Liver (tissue), 9 donors: Measurements from ENCODE around the gene MYO3B. TPM values are rescaled to one million over a fixed set of nuclear protein-coding genes. Genes with fewer than 3 reads are reported as not detected.

ENCODE experiments used
- DNase-seq: peaks from one replicate; pipeline ENCODE4 v3.0.0-alpha.2; 2017; ENCODE audit warnings: low spot score
- H3K27ac ChIP-seq, 2 donors: one replicate each; pipeline ENCODE4 v1.7.0; 2013; ENCODE audit warnings: inconsistent platforms in 2 of 2, low read length in 2 of 2, control low read depth in 1 of 2, low read depth in 1 of 2, mild to moderate bottlenecking in 1 of 2
- H3K27me3 ChIP-seq, 4 donors: one replicate each; pipeline versions ENCODE4 v1.6.1 to v1.7.0; 2013; ENCODE audit warnings: low read length in 3 of 4, inconsistent platforms in 1 of 4, mild to moderate bottlenecking in 1 of 4, moderate library complexity in 1 of 4; ENCODE audit not compliant: control insufficient read depth in 4 of 4, insufficient read depth in 4 of 4
- H3K36me3 ChIP-seq, 4 donors: one replicate each; pipeline versions ENCODE4 v1.6.1 to v1.7.0; 2013; ENCODE audit warnings: low read length in 3 of 4, mild to moderate bottlenecking in 3 of 4, low read depth in 1 of 4, moderate library complexity in 1 of 4; ENCODE audit not compliant: control insufficient read depth in 4 of 4, insufficient read depth in 3 of 4
- H3K4me1 ChIP-seq, 4 donors: one replicate each; pipeline versions ENCODE4 v1.6.1 to v1.7.0; 2013; ENCODE audit warnings: low read length in 3 of 4, mild to moderate bottlenecking in 3 of 4, moderate library complexity in 1 of 4; ENCODE audit not compliant: control insufficient read depth in 4 of 4, insufficient read depth in 4 of 4
- H3K4me3 ChIP-seq, 3 donors: one replicate each; pipeline versions ENCODE4 v1.6.1 to v1.7.0; 2013; ENCODE audit warnings: low read length in 3 of 3, control low read depth in 1 of 3, low read depth in 1 of 3, mild to moderate bottlenecking in 1 of 3
- H3K9ac ChIP-seq, 2 donors: one replicate each; pipeline ENCODE4 v1.7.0; 2013; ENCODE audit warnings: low read length in 2 of 2, mild to moderate bottlenecking in 2 of 2, moderate library complexity in 2 of 2, control low read depth in 1 of 2, low read depth in 1 of 2
- H3K9me3 ChIP-seq, 4 donors: one replicate each; pipeline versions ENCODE4 v1.6.1 to v1.7.0; 2013; ENCODE audit warnings: low read length in 3 of 4; ENCODE audit not compliant: control insufficient read depth in 4 of 4
- EGR1 ChIP-seq, 2 donors: IDR thresholded peaks; 2 replicates each; pipeline ENCODE4 v1.6.1; 2016 to 2018; ENCODE audit warnings: antibody characterized with exemption in 2 of 2, low read depth in 2 of 2
- FOXA1 ChIP-seq: IDR thresholded peaks from 2 replicates; pipeline ENCODE4 v1.6.1; 2016; ENCODE audit warnings: antibody characterized with exemption
- FOXA2 ChIP-seq: IDR thresholded peaks from 2 replicates; pipeline ENCODE4 v1.6.1; 2016; ENCODE audit warnings: antibody characterized with exemption
- GABPA ChIP-seq, 2 donors: IDR thresholded peaks in 1 of 2; conservative IDR thresholded peaks in 1 of 2; 2 replicates each; pipeline ENCODE4 v1.6.1; 2016; ENCODE audit warnings: antibody characterized with exemption in 2 of 2, mild to moderate bottlenecking in 1 of 2, moderate library complexity in 1 of 2
- HNF4A ChIP-seq, 2 donors: conservative IDR thresholded peaks; 2 replicates each; pipeline ENCODE4 v1.6.1; 2016; ENCODE audit warnings: antibody characterized with exemption in 2 of 2, mild to moderate bottlenecking in 2 of 2
- JUND ChIP-seq, 2 donors: IDR thresholded peaks; 2 replicates each; pipeline ENCODE4 v1.6.1; 2016; ENCODE audit warnings: antibody characterized with exemption in 2 of 2
- NR2F2 ChIP-seq: IDR thresholded peaks from 2 replicates; pipeline ENCODE4 v1.6.1; 2016; ENCODE audit warnings: antibody characterized with exemption
- RAD21 ChIP-seq, 2 donors: IDR thresholded peaks; 2 replicates each; pipeline ENCODE4 v1.6.1; 2016; ENCODE audit warnings: antibody characterized with exemption in 2 of 2, mild to moderate bottlenecking in 2 of 2
- RXRA ChIP-seq, 2 donors: IDR thresholded peaks; 2 replicates each; pipeline ENCODE4 v1.6.1; 2017 to 2018; ENCODE audit warnings: antibody characterized with exemption in 2 of 2, mild to moderate bottlenecking in 1 of 2
- SP1 ChIP-seq: IDR thresholded peaks from 2 replicates; pipeline ENCODE4 v1.6.1; 2018; ENCODE audit warnings: antibody characterized with exemption, mild to moderate bottlenecking
- TAF1 ChIP-seq: conservative IDR thresholded peaks from 2 replicates; pipeline ENCODE4 v1.6.1; 2016; ENCODE audit warnings: antibody characterized with exemption, mild to moderate bottlenecking
- YY1 ChIP-seq: IDR thresholded peaks from 2 replicates; pipeline ENCODE4 v1.6.1; 2016; ENCODE audit warnings: antibody characterized with exemption, mild to moderate bottlenecking
- WGBS: extraction: QIAGEN DNeasy Blood & Tissue Kit; methylation state at CpG from one replicate; pipeline ENCODE4 v1.1.7; 2013; 5-methylcytosine and 5-hydroxymethylcytosine counted together
- polyA plus RNA-seq, 2 donors: library from polyadenylated mRNA; stranded (reverse) in 1 of 2; unstranded in 1 of 2; fragments of 200-250 nt in 1 of 2; fragments of >200 nt in 1 of 2; fragmentation: Nextera tagmentation in 1 of 2; extraction: Ambion mirVana in 1 of 2; gene quantifications; one replicate each; pipeline versions ENCODE4 v1.2.1 to v1.2.3, GENCODE V29; 2013 to 2015
- total RNA-seq, 2 donors: library from RNA; depleted of rRNA; stranded (reverse); fragments of >200 nt; gene quantifications; one replicate each; pipeline ENCODE4 v1.2.3, GENCODE V29; 2014
- TF ChIP-seq, protein P1 (sequence below): IDR thresholded peaks from 2 replicates; pipeline ENCODE4 v1.6.1; 2016; ENCODE audit warnings: antibody characterized with exemption, mild to moderate bottlenecking
- TF ChIP-seq, protein P2 (sequence below): IDR thresholded peaks from 2 replicates; pipeline ENCODE4 v1.6.1; 2016; ENCODE audit warnings: antibody characterized with exemption
- TF ChIP-seq, protein P3 (sequence below): IDR thresholded peaks from 2 replicates; pipeline ENCODE4 v1.6.1; 2016; ENCODE audit warnings: antibody characterized with exemption
- TF ChIP-seq, protein P4 (sequence below): fragments of 150-350 bp; IDR thresholded peaks from 2 replicates; pipeline ENCODE4 v1.5.1; 2017; ENCODE audit warnings: improper control_type of control experiment, low read depth, low read length; ENCODE audit not compliant: missing input control
- TF ChIP-seq, protein P5 (sequence below): IDR thresholded peaks from 2 replicates; pipeline ENCODE4 v1.6.1; 2016; ENCODE audit warnings: antibody characterized with exemption
- donor health status: healthy.
- donor health status: healthy.
- donor health status: healthy.
- donor health status: healthy.
- donor health status: healthy.

MYO3B gene
- total and polyA plus RNA-seq, 4 donors: under 0.01 to 0.05 TPM; not detected in 2

DNA sequence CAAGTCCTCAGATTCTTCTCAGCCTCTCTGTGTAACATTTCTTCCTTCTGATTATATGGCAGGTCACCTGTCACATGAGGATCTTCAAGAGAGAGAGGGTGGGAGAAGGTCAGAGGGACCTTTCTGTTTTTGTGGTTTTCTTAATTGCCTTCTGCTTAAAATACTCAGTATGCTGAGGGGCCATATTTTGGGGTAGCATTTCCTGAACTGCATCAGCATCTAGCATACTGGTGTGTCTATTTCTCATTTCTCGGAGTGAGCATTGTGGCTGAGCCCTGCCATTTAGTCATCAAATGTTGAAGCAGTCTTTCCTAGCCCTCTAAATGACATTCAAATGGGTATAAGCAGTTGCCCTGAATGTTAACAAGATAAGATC, 162.7 kb downstream of the MYO3B start (continued):
- TF ChIP-seq TAF1: no peak
- no peak for TF ChIP-seq RXRA (IDR thresholded peaks at IDR 0.05)

DNA sequence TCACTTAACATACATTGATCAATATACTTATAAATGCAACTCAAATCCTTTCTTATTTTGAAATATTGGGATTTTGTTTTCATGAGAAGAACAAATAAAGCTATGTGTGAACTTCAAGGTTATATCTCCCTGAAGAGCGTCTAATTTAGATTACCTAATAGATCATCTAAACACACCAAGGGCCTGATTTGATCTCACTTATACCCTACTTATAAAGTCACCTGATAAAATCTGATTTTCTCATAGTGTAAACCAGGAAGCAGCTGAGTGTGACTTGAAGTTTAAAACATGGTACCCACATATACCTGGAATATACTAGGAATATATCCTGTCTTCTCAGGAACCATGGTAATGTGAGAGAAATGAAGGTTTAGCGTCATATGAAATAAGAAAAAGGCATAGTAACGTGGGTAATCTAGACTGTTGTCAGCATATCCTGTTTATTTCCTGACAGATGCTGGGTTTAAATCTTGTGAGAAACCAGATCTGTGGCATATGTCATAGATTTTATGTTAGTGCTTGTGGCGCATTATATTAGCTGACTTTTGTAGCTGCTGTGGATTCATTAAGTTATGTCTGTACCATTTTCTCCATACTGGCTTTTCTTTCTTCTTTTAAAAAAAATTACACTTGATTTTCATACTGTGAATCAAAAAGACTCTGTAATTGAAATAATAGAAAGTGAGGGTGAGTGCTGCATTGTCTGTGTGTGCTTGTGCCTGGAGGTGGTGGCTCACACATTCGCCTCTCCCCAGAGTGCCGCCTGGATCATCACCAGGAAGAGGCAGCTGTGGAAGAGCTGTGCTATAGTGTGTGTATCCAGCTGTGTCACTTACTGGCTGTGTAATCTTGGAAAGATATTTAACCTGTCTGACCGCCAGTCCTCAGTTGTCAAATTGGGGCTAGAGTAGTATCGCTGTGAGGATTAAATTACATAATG, 164.0 kb downstream of the MYO3B start:
- no peak for DNase-seq
- H3K36me3 ChIP-seq: no peaks in the 10 kb centered on the region
- no peak overlapping the region for H3K4me3 ChIP-seq
- 75% methylated on average over 8 of the region's 8 CpGs for WGBS
- H3K27ac ChIP-seq: no peak overlapping the region
- H3K9me3 ChIP-seq: no peaks in the 10 kb centered on the region
- H3K9ac ChIP-seq: no peak overlapping the region
- TF ChIP-seq, protein P1, sequence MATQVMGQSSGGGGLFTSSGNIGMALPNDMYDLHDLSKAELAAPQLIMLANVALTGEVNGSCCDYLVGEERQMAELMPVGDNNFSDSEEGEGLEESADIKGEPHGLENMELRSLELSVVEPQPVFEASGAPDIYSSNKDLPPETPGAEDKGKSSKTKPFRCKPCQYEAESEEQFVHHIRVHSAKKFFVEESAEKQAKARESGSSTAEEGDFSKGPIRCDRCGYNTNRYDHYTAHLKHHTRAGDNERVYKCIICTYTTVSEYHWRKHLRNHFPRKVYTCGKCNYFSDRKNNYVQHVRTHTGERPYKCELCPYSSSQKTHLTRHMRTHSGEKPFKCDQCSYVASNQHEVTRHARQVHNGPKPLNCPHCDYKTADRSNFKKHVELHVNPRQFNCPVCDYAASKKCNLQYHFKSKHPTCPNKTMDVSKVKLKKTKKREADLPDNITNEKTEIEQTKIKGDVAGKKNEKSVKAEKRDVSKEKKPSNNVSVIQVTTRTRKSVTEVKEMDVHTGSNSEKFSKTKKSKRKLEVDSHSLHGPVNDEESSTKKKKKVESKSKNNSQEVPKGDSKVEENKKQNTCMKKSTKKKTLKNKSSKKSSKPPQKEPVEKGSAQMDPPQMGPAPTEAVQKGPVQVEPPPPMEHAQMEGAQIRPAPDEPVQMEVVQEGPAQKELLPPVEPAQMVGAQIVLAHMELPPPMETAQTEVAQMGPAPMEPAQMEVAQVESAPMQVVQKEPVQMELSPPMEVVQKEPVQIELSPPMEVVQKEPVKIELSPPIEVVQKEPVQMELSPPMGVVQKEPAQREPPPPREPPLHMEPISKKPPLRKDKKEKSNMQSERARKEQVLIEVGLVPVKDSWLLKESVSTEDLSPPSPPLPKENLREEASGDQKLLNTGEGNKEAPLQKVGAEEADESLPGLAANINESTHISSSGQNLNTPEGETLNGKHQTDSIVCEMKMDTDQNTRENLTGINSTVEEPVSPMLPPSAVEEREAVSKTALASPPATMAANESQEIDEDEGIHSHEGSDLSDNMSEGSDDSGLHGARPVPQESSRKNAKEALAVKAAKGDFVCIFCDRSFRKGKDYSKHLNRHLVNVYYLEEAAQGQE: no peak
- no peak for TF ChIP-seq NR2F2
- no peaks in the 10 kb centered on the region for H3K4me1 ChIP-seq
- H3K27me3 ChIP-seq: no peaks in the 10 kb centered on the region

DNA sequence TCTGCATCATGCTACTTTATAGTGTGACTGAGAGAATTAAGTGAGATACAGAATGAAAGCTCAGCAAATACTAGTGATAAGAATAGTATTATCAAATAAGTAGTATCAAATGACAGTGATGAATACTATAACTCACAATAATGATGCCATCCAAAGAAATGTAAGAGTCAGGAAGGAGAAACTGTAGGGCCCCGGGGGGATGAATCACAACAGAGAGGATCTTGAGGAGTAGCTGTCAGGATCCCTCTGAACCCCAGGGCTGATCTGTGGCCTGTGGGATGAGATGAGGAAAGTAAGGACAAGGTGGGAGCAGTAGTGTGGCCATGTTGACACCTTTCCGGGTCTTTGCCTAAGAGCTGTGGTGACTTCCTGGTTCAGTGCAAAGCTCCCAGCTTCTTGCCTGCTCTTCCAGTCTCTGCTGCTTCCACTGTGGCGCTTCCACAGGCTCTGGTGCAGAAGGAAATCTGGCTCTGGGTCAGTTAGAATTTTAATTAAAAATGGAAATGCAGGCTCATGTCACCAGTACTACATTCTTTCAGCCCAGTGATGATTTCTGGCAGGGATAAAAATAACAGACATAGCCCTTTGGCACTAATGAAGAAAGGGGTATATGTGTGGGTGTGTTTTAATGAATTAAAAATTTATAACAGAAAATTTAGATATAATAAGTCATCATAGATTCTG, 166.9 kb downstream of the MYO3B start:
- no peak overlapping the region for H3K9ac ChIP-seq
- no peaks in the 10 kb centered on the region for H3K27me3 ChIP-seq
- DNase-seq: no peak
- H3K4me3 ChIP-seq: no peak overlapping the region
- 82% methylated on average over 3 of the region's 3 CpGs for WGBS
- H3K9me3 ChIP-seq: no peaks in the 10 kb centered on the region
- no peak overlapping the region for H3K27ac ChIP-seq
- no peaks in the 10 kb centered on the region for H3K36me3 ChIP-seq
- H3K4me1 ChIP-seq: no peaks in the 10 kb centered on the region
- TF ChIP-seq JUND (IDR thresholded peaks at IDR 0.05): no peak
- no peak for TF ChIP-seq NR2F2
- no peak for TF ChIP-seq EGR1 (IDR thresholded peaks at IDR 0.05; ENCODE audit: low read depth in 2 of 2)
- no peak for TF ChIP-seq RAD21 (IDR thresholded peaks at IDR 0.05)
- no peak for TF ChIP-seq TAF1
- TF ChIP-seq, protein P1: no peak
- TF ChIP-seq FOXA1: no peak
- TF ChIP-seq FOXA2: no peak
- TF ChIP-seq, protein P2, sequence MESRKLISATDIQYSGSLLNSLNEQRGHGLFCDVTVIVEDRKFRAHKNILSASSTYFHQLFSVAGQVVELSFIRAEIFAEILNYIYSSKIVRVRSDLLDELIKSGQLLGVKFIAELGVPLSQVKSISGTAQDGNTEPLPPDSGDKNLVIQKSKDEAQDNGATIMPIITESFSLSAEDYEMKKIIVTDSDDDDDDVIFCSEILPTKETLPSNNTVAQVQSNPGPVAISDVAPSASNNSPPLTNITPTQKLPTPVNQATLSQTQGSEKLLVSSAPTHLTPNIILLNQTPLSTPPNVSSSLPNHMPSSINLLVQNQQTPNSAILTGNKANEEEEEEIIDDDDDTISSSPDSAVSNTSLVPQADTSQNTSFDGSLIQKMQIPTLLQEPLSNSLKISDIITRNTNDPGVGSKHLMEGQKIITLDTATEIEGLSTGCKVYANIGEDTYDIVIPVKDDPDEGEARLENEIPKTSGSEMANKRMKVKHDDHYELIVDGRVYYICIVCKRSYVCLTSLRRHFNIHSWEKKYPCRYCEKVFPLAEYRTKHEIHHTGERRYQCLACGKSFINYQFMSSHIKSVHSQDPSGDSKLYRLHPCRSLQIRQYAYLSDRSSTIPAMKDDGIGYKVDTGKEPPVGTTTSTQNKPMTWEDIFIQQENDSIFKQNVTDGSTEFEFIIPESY: no peak
- no peak for TF ChIP-seq RXRA (IDR thresholded peaks at IDR 0.05)
- no peak for TF ChIP-seq HNF4A (conservative IDR thresholded peaks at IDR 0.05)
- TF ChIP-seq, protein P3, sequence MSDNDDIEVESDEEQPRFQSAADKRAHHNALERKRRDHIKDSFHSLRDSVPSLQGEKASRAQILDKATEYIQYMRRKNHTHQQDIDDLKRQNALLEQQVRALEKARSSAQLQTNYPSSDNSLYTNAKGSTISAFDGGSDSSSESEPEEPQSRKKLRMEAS: no peak
- TF ChIP-seq, protein P4, sequence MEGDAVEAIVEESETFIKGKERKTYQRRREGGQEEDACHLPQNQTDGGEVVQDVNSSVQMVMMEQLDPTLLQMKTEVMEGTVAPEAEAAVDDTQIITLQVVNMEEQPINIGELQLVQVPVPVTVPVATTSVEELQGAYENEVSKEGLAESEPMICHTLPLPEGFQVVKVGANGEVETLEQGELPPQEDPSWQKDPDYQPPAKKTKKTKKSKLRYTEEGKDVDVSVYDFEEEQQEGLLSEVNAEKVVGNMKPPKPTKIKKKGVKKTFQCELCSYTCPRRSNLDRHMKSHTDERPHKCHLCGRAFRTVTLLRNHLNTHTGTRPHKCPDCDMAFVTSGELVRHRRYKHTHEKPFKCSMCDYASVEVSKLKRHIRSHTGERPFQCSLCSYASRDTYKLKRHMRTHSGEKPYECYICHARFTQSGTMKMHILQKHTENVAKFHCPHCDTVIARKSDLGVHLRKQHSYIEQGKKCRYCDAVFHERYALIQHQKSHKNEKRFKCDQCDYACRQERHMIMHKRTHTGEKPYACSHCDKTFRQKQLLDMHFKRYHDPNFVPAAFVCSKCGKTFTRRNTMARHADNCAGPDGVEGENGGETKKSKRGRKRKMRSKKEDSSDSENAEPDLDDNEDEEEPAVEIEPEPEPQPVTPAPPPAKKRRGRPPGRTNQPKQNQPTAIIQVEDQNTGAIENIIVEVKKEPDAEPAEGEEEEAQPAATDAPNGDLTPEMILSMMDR: no peak
- no peak for TF ChIP-seq GABPA (IDR thresholded peaks at IDR 0.05 in 1 of 2, conservative IDR thresholded peaks at IDR 0.05 in 1 of 2)
- TF ChIP-seq, protein P5, sequence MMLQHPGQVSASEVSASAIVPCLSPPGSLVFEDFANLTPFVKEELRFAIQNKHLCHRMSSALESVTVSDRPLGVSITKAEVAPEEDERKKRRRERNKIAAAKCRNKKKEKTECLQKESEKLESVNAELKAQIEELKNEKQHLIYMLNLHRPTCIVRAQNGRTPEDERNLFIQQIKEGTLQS: no peak
- no peak for TF ChIP-seq YY1
- TF ChIP-seq SP1: no peak
